K562 (cell line): ENCODE data around the gene DGUOK. TPM values are rescaled to one million over a fixed set of nuclear protein-coding genes. Genes with fewer than 3 reads are reported as not detected.

Experiments used
- ATAC-seq: fragments of 200-7000 bp; cut with Tn5 transposase; 3 replicates; pipeline ENCODE4 v1.9.1; 2020; ENCODE audit warnings: moderate library complexity
- BruUV-seq: library from RNA; stranded (reverse); fragments of 400-500 nt; replicated peaks from 2 replicates; lab custom pipeline; 2021; lab: Mats Ljungman, UMichigan
- CTCF ChIA-PET: fragments of 300-600 bp; formaldehyde crosslinking; extraction: SDS; loops from one replicate; lab custom pipeline; 2021; ENCODE audit warnings: low intra/inter-chr PET ratio; lab: Yijun Ruan, JAX
- POLR2A ChIA-PET: fragments of 300-600, 350-650 bp; sonication (Branson Sonifier 250); formaldehyde crosslinking; extraction: SDS; loops from one replicate; lab custom pipeline; 2021; ENCODE audit warnings: antibody characterized with exemption, inconsistent platforms; lab: Yijun Ruan, JAX
- DNase-seq, 4 experiments: peaks; one replicate each; pipeline versions ENCODE4 v3.0.0 to v3.0.0-alpha.2; 2011 to 2018; ENCODE audit warnings: low spot score in 3 of 4, mixed read lengths in 3 of 4; ENCODE audit errors: extremely low read depth in 1 of 4
- FAIRE-seq: peaks from 2 replicates; lab custom pipeline; 2011; peaks lifted over from hg19 to GRCh38; lab: Jason Lieb, UNC
- H2AFZ ChIP-seq: 2 replicates; pipeline ENCODE4 v1.6.0; 2011; ENCODE audit warnings: low read depth, low read length, control low read depth, inconsistent platforms
- H3K27ac ChIP-seq: fragments of 200-600 bp; 3 replicates; pipeline ENCODE4 v1.8.0; 2011; ENCODE audit warnings: low read depth, mild to moderate bottlenecking, control low read depth, inconsistent platforms, low read length, moderate library complexity, mixed read lengths; ENCODE audit errors: extremely low read depth
- H3K27me3 ChIP-seq, 2 experiments: fragments of 300-600 bp in 1 of 2; 2 replicates in 1 of 2; 3 replicates in 1 of 2; pipeline versions ENCODE4 v1.6.0 to v1.8.0; 2011; ENCODE audit warnings: inconsistent platforms in 2 of 2, low read length in 2 of 2, mild to moderate bottlenecking in 1 of 2, mixed read lengths in 1 of 2, moderate library complexity in 1 of 2; ENCODE audit not compliant: control insufficient read depth in 2 of 2, insufficient read depth in 2 of 2
- H3K36me3 ChIP-seq: fragments of 300-600 bp; 3 replicates; pipeline ENCODE4 v1.8.0; 2011; ENCODE audit warnings: mild to moderate bottlenecking, low read length, inconsistent platforms; ENCODE audit not compliant: control insufficient read depth, insufficient read depth
- H3K4me1 ChIP-seq, 2 experiments: fragments of 200-600 bp in 1 of 2; replicated peaks in 1 of 2; 2 replicates in 1 of 2; 3 replicates in 1 of 2; pipeline versions ENCODE4 v1.5.1 to v1.8.0; 2011; ENCODE audit warnings: inconsistent platforms in 2 of 2, low read length in 2 of 2, mild to moderate bottlenecking in 1 of 2, mixed read lengths in 1 of 2, moderate library complexity in 1 of 2; ENCODE audit not compliant: control insufficient read depth in 2 of 2, insufficient read depth in 2 of 2
- H3K4me2 ChIP-seq: 2 replicates; pipeline ENCODE4 v1.6.1; 2011; ENCODE audit warnings: low read length, control low read depth, inconsistent platforms, mixed read lengths; ENCODE audit not compliant: insufficient read depth
- H3K4me3 ChIP-seq: fragments of 200-600 bp; sonication (generic), shearing (Covaris generic); 2 replicates; pipeline ENCODE4 v1.5.1; 2016; ENCODE audit warnings: control low read depth, inconsistent platforms
- H3K79me2 ChIP-seq: fragments of 200-600 bp; 3 replicates; pipeline ENCODE4 v1.8.0; 2011; ENCODE audit warnings: low read length, inconsistent platforms; ENCODE audit not compliant: control insufficient read depth, insufficient read depth
- H3K9ac ChIP-seq, 2 experiments: 2 replicates each; pipeline versions ENCODE4 v1.6.0 to v1.6.1; 2011; ENCODE audit warnings: low read depth in 2 of 2, low read length in 2 of 2, control low read depth in 1 of 2, inconsistent platforms in 1 of 2, mild to moderate bottlenecking in 1 of 2, mixed read lengths in 1 of 2; ENCODE audit not compliant: insufficient read depth in 1 of 2
- H3K9me1 ChIP-seq: one replicate; pipeline ENCODE4 v1.6.0; 2011; ENCODE audit warnings: inconsistent platforms, mild to moderate bottlenecking, low read length, moderate library complexity; ENCODE audit not compliant: control insufficient read depth, insufficient read depth
- H3K9me3 ChIP-seq: replicated peaks from 2 replicates; pipeline ENCODE4 v1.5.1; 2011; ENCODE audit warnings: low read depth, low read length, inconsistent platforms; ENCODE audit not compliant: control insufficient read depth, insufficient read depth
- H4K20me1 ChIP-seq: replicated peaks from 2 replicates; pipeline ENCODE4 v1.6.1; 2011; ENCODE audit warnings: low read length, inconsistent platforms, mixed read lengths; ENCODE audit not compliant: control insufficient read depth, insufficient read depth
- CBFB ChIP-seq: sonication (generic); formaldehyde crosslinking; IDR thresholded peaks from 2 replicates; pipeline ENCODE4 v1.4.0; 2020; ENCODE audit warnings: mild to moderate bottlenecking, missing genetic modification reagents
- E2F3 ChIP-seq: fragments of 250-450 bp; sonication (Bioruptor Pico); IDR thresholded peaks from 2 replicates; pipeline ENCODE4 v1.4.0; 2020; ENCODE audit warnings: mild to moderate bottlenecking
- ETV5 ChIP-seq: sonication (generic); formaldehyde crosslinking; IDR thresholded peaks from 2 replicates; pipeline ENCODE4 v1.4.0; 2020; ENCODE audit warnings: low read depth, mild to moderate bottlenecking, missing genetic modification reagents
- GTF2A2 ChIP-seq: IDR thresholded peaks from 2 replicates; pipeline ENCODE4 v1.6.1; 2016; ENCODE audit warnings: mild to moderate bottlenecking, missing genetic modification characterization, missing compliant biosample characterization
- JUND ChIP-seq, 2 experiments: IDR thresholded peaks; 2 replicates in 1 of 2; 3 replicates in 1 of 2; pipeline ENCODE4 v1.6.1; 2011; ENCODE audit warnings: borderline replicate concordance in 2 of 2, low read depth in 2 of 2, low read length in 2 of 2, improper control_type of control experiment in 1 of 2, missing biosample characterization in 1 of 2, missing genetic modification characterization in 1 of 2, missing genetic modification reagents in 1 of 2
- KAT7 ChIP-seq: sonication (generic); formaldehyde crosslinking; IDR thresholded peaks from 2 replicates; pipeline ENCODE4 v1.8.0; 2022; ENCODE audit warnings: missing genetic modification reagents, mild to moderate bottlenecking, borderline replicate concordance
- PHB2 ChIP-seq: fragments of 450-650 bp; IDR thresholded peaks from 2 replicates; pipeline ENCODE4 v1.6.1; 2017; ENCODE audit warnings: low read depth
- XRCC5 ChIP-seq: fragments of 200-400 bp; formaldehyde crosslinking; IDR thresholded peaks from 2 replicates; pipeline ENCODE4 v1.6.1; 2017; ENCODE audit warnings: low read depth, mild to moderate bottlenecking, low read length
- ZBTB1 ChIP-seq: sonication (generic); formaldehyde crosslinking; IDR thresholded peaks from 2 replicates; pipeline ENCODE4 v1.8.1; 2023; ENCODE audit warnings: missing genetic modification reagents, low read depth, mild to moderate bottlenecking, borderline replicate concordance
- ZKSCAN3 ChIP-seq: fragments of 250-450 bp; sonication (Bioruptor Pico); IDR thresholded peaks from 2 replicates; pipeline ENCODE4 v1.4.0; 2020
- ZNF707 ChIP-seq: fragments of 250-450 bp; sonication (Bioruptor Pico); conservative IDR thresholded peaks from 2 replicates; pipeline ENCODE4 v1.8.0; 2022; ENCODE audit warnings: inconsistent platforms, mild to moderate bottlenecking, moderate library complexity
- WGBS: fragments of 100-300 bp; shearing (Covaris generic); methylation state at CpG from one replicate; pipeline ENCODE4 v1.1.6; 2016; ENCODE audit warnings: low coverage, mixed read lengths; ENCODE audit not compliant: insufficient coverage; ENCODE audit errors: missing lambda C conversion rate; 5-methylcytosine and 5-hydroxymethylcytosine counted together
- in situ Hi-C: fragments of 300-500 bp; cut with MboI; formaldehyde crosslinking; loops from 4 replicates; pipeline ENCODE4 v1.15.0; 2018; ENCODE audit warnings: inconsistent platforms, mixed read lengths
- intact Hi-C: fragments of 100-400 bp; cut with micrococcal nuclease; formaldehyde crosslinking; loops from 2 replicates; pipeline ENCODE4 v1.14.2; 2022
- polyA plus RNA-seq, 8 experiments: library from polyadenylated mRNA; depleted of rRNA in 4 of 8; stranded (reverse) in 5 of 8; unstranded in 3 of 8; fragments of >200 nt; fragmentation: Nextera tagmentation in 2 of 8; fragmentation: Illumina TruSeq in 1 of 8; extraction: Ambion mirVana in 2 of 8; extraction: Trizol in 1 of 8; gene quantifications; 2 replicates each; pipeline versions ENCODE4 v1.2.1 to v1.2.3, GENCODE V29; 2011 to 2014; ENCODE audit warnings: inconsistent platforms in 1 of 8, missing spikeins in 1 of 8
- total RNA-seq, 7 experiments: library from RNA; depleted of rRNA in 6 of 7; stranded (reverse); fragments of >200 nt in 6 of 7; fragmentation: Illumina TruSeq in 2 of 7; extraction: Trizol in 2 of 7; gene quantifications; 2 replicates each; pipeline versions ENCODE4 v1.2.1 to v1.2.3, GENCODE V29; 2011 to 2021; ENCODE audit warnings: low replicate concordance in 1 of 7
- TF ChIP-seq, protein P1 (sequence below): sonication (generic); formaldehyde crosslinking; IDR thresholded peaks from 2 replicates; pipeline ENCODE4 v1.9.0; 2022; ENCODE audit warnings: mild to moderate bottlenecking, missing genetic modification reagents

The DGUOK gene
- total and polyA plus RNA-seq, 9 of the 15 experiments (the other 6 are each of a cell fraction or from before 2014, with no cell fraction given), result 67.0 to 288 (median 126) TPM

DNA sequence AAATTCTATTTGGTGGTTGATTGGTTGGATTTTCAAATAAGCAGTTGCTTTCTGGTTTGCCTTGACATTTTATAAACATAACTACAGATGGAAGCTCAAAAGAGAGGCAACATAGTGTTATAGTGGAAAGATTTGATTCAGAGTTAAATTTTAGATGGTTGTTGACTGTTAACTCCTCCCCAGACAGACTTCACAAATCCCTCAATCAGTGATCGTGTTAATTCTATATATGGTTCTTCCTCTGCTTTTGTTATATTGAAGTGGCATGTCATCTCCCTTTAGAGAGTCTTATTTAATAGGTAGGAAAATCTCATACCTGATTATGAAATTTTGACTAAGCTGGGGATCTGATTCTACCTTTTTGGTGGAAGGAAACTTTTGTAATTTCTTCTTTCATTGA, 19.5 kb downstream of the DGUOK start:
- no peaks in the 10 kb centered on the region for H3K27me3 ChIP-seq
- no peaks in the 10 kb centered on the region for H3K9me3 ChIP-seq
- TF ChIP-seq ETV5 (no peak), GTF2A2 (tag) (no peak), ZNF707 (CRISPR knock-in tag) (no peak), E2F3 (no peak)
- no peak overlapping the region for H3K9ac ChIP-seq
- ChIA-PET POLR2A (no interaction called here), CTCF (interaction anchor here (0.6 kb wide), 1 partner anchor 118 kb away, joined by 3 read pairs; the partner anchor contains the start of gene STAMBP)
- peaks cover 87% of the 10 kb centered on the region for H3K36me3 ChIP-seq
- intact Hi-C loops, result no loop called here
- H3K4me1 ChIP-seq, result no peaks in the 10 kb centered on the region
- H3K27ac ChIP-seq, result no peak overlapping the region
- no TSS peak for BruUV-seq
- H3K79me2 ChIP-seq, result peaks cover 39% of the 10 kb centered on the region
- ATAC-seq (no peak), FAIRE-seq (no peak), DNase-seq (no peak)
- H3K9me1 ChIP-seq, result no peaks in the 10 kb centered on the region
- H4K20me1 ChIP-seq, result no peaks in the 10 kb centered on the region
- no peak overlapping the region for H3K4me2 ChIP-seq
- H3K4me3 ChIP-seq, result no peak overlapping the region
- in situ Hi-C loops, result no loop called here
- no peak overlapping the region for H2AFZ ChIP-seq
- WGBS, result 67% methylated on average over 1 of the region's 1 CpG

GRCh38 chr2:73946666-73947065, 20.0 kb downstream of the DGUOK start:
- intact Hi-C loops (no loop called here), in situ Hi-C loops (no loop called here)
- Histone ChIP-seq H3K27me3 (no peaks in the 10 kb centered on the region), H2AFZ (no peak overlapping the region), H3K9ac (no peak overlapping the region), H3K9me1 (no peaks in the 10 kb centered on the region), H4K20me1 (no peaks in the 10 kb centered on the region), H3K9me3 (no peaks in the 10 kb centered on the region), H3K36me3 (peaks cover 90% of the 10 kb centered on the region), H3K4me3 (no peak overlapping the region), H3K4me1 (no peaks in the 10 kb centered on the region), H3K4me2 (no peak overlapping the region), H3K79me2 (peaks cover 36% of the 10 kb centered on the region; the same call in 2 of the 3 replicates), H3K27ac (no peak overlapping the region)
- no peak for TF ChIP-seq ZKSCAN3 (CRISPR knock-in tag)
- TF ChIP-seq KAT7 (CRISPR knock-in tag), result no peak
- TF ChIP-seq JUND (IDR thresholded peaks at IDR 0.05; ENCODE audit: borderline replicate concordance, low read depth, low read length), result no peak
- no peak for TF ChIP-seq JUND (tag; IDR thresholded peaks at IDR 0.05; ENCODE audit: borderline replicate concordance, low read depth, low read length)
- TF ChIP-seq XRCC5, result no peak
- TF ChIP-seq PHB2, result no peak
- TF ChIP-seq, protein P1, sequence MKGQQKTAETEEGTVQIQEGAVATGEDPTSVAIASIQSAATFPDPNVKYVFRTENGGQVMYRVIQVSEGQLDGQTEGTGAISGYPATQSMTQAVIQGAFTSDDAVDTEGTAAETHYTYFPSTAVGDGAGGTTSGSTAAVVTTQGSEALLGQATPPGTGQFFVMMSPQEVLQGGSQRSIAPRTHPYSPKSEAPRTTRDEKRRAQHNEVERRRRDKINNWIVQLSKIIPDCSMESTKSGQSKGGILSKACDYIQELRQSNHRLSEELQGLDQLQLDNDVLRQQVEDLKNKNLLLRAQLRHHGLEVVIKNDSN (CRISPR knock-in tag), result no peak
- TF ChIP-seq ZBTB1 (CRISPR knock-in tag), result no peak
- TF ChIP-seq CBFB, result no peak
- no peak for DNase-seq
- ATAC-seq, result no peak
- BruUV-seq, result no TSS peak
- POLR2A ChIA-PET, result no interaction called here
- WGBS, result 91% methylated on average over 3 of the region's 3 CpGs
- no peak for FAIRE-seq
- CTCF ChIA-PET, result interaction anchor here (0.6 kb wide), 1 partner anchor 118 kb away, joined by 3 read pairs; the partner anchor contains the start of gene STAMBP
